OCI-LY1 (cell line): ENCODE data around the gene HACL1.

Experiments used
- CTCF ChIP-seq: fragments of 200-600 bp; sonication (generic), shearing (Covaris generic); IDR thresholded peaks from 2 replicates; pipeline ENCODE4 v1.5.1; 2017; ENCODE audit warnings: mild to moderate bottlenecking, antibody characterized with exemption, low read length, moderate library complexity, mixed read lengths
- EZH2 ChIP-seq: fragments of 200-600 bp; sonication (generic), shearing (Covaris generic); IDR thresholded peaks from 2 replicates; pipeline ENCODE4 v1.8.0; 2017; ENCODE audit warnings: borderline replicate concordance, mixed run types, mild to moderate bottlenecking, antibody characterized with exemption, low read length, moderate library complexity, mixed read lengths

DNA sequence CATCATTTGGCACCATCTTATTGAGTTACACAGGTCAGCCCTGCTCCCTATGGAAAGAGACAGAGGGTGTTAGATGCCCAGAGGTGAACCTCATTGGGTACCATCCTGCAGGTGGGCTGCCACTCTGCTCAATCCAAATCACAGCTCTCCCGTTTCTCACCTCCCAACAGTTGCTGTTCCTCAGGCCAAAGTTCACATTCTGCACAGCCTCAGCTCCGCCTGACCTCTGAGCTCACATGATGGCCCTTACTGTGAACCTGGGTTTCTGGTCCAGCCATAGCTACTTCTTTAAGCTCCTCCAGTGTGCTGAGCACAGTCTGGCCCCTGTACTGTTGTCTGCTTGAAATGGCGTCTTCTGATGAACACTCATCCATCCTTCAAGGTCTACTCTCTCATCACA, 48.0 kb upstream of the HACL1 start:
- TF ChIP-seq CTCF (no peak), EZH2 (no peak)
